GM11168 (cell line): ENCODE results near the gene SPP1.

Source experiments
- in situ Hi-C: fragments of 300-500 bp; cut with MboI; formaldehyde crosslinking; loops from one replicate; pipeline ENCODE4 v1.12.0; 2022; ENCODE audit warnings: low sequenced_read_pairs; ENCODE audit not compliant: unreplicated experiment

SPP1 gene

GRCh38 chr4:87950936-87951511 is 24.5 kb upstream of the SPP1 start:
- in situ Hi-C loops = no loop called here

GRCh38 chr4:87953826-87954225 is 21.7 kb upstream of the SPP1 start:
- in situ Hi-C loops = no loop called here

- in situ Hi-C loops = no loop called here
These were observed 19.0 kb upstream of the SPP1 start for GRCh38 chr4:87956501-87956900.

- in situ Hi-C loops = no loop called here
These were observed 18.5 kb upstream of the SPP1 start for GRCh38 chr4:87957061-87957460.

GRCh38 chr4:87961993-87962392 is 13.5 kb upstream of the SPP1 start:
- in situ Hi-C loops = no loop called here

GRCh38 chr4:87962398-87963146 is 12.9 kb upstream of the SPP1 start:
- in situ Hi-C loops = no loop called here

GRCh38 chr4:87965501-87965975 is 10.0 kb upstream of the SPP1 start:
- in situ Hi-C loops = no loop called here

- in situ Hi-C loops = no loop called here
These were observed 9.4 kb upstream of the SPP1 start for GRCh38 chr4:87966095-87966496.

GRCh38 chr4:87967193-87967592 is 8.3 kb upstream of the SPP1 start:
- in situ Hi-C loops = no loop called here

- in situ Hi-C loops = loop anchor here (10.0 kb wide), 1 partner anchor 115 kb away; no protein-coding TSS in a partner anchor
These were observed 5.4 kb upstream of the SPP1 start for GRCh38 chr4:87970121-87970520.

- in situ Hi-C loops = loop anchor here (10.0 kb wide), 1 partner anchor 117 kb away; no protein-coding TSS in a partner anchor
These were observed 3.6 kb upstream of the SPP1 start for GRCh38 chr4:87971866-87972265.

- in situ Hi-C loops = loop anchor here (10.0 kb wide), 1 partner anchor 119 kb away; no protein-coding TSS in a partner anchor
These were observed 2.0 kb upstream of the SPP1 start for GRCh38 chr4:87973283-87974169.

- in situ Hi-C loops = loop anchor here (10.0 to 25.0 kb wide), 2 partner anchors 120 to 288 kb away; no protein-coding TSS in a partner anchor
These were observed 555 bp upstream of the SPP1 start for GRCh38 chr4:87974856-87975462.

- in situ Hi-C loops = loop anchor here (10.0 to 25.0 kb wide), 2 partner anchors 123 to 290 kb away; no protein-coding TSS in a partner anchor
These were observed 2.2 kb downstream of the SPP1 start for GRCh38 chr4:87977521-87978278.

GRCh38 chr4:87978681-87979080 is 3.2 kb downstream of the SPP1 start:
- in situ Hi-C loops = loop anchor here (10.0 to 25.0 kb wide), 2 partner anchors 124 to 291 kb away; no protein-coding TSS in a partner anchor

- in situ Hi-C loops = loop anchor here (10.0 to 25.0 kb wide), 2 partner anchors 125 to 293 kb away; no protein-coding TSS in a partner anchor
These were observed 4.3 kb downstream of the SPP1 start for GRCh38 chr4:87979810-87980209.

GRCh38 chr4:87981486-87981885 is 6.0 kb downstream of the SPP1 start:
- in situ Hi-C loops = loop anchor here (25.0 kb wide), 1 partner anchor 294 kb away; no protein-coding TSS in a partner anchor

- in situ Hi-C loops = loop anchor here (25.0 kb wide), 1 partner anchor 295 kb away; no protein-coding TSS in a partner anchor
These were observed 6.5 kb downstream of the SPP1 start for GRCh38 chr4:87982036-87982435.

- in situ Hi-C loops = loop anchor here (25.0 kb wide), 1 partner anchor 295 kb away; no protein-coding TSS in a partner anchor
These were observed 7.0 kb downstream of the SPP1 start for GRCh38 chr4:87982446-87983010.
